ENCODE data around the gene HDAC4. TPM values are rescaled to one million over a fixed set of nuclear protein-coding genes. Genes with fewer than 3 reads are reported as not detected.

The HDAC4 gene
- total and polyA plus RNA-seq, 5 donors: 7.8 to 29.1 (median 22.5) TPM

GRCh38 chr2:239271471-239271870 is 129.3 kb downstream of the HDAC4 start:
- no peak overlapping the region for H3K4me3 ChIP-seq (ENCODE audit: low read length)
- no peak for ATAC-seq
- WGBS: 86% methylated on average over 11 of the region's 11 CpGs
- intact Hi-C loops (cut with DNase I): no loop called here
- no peak for DNase-seq
- H3K9me3 ChIP-seq (ENCODE audit: control insufficient read depth, low read length): no peaks in the 10 kb centered on the region
- no peaks in the 10 kb centered on the region for H3K27me3 ChIP-seq (ENCODE audit: control insufficient read depth, insufficient read depth)
- no peak overlapping the region for H3K27ac ChIP-seq (ENCODE audit: low read length)
- H3K4me1 ChIP-seq (ENCODE audit: control insufficient read depth, insufficient read depth, low read length): peaks cover 25% of the 10 kb centered on the region

GRCh38 chr2:239269916-239270315 is 130.9 kb downstream of the HDAC4 start:
- Histone ChIP-seq H3K4me3 (ENCODE audit: low read length) (no peak overlapping the region), H3K4me1 (ENCODE audit: control insufficient read depth, insufficient read depth, low read length) (peaks cover 29% of the 10 kb centered on the region), H3K27me3 (ENCODE audit: control insufficient read depth, insufficient read depth) (no peaks in the 10 kb centered on the region), H3K9me3 (ENCODE audit: control insufficient read depth, low read length) (no peaks in the 10 kb centered on the region), H3K27ac (ENCODE audit: low read length) (no peak overlapping the region)
- DNase-seq (no peak), ATAC-seq (no peak)
- intact Hi-C loops (cut with DNase I): no loop called here
- 93% methylated on average over 10 of the region's 10 CpGs for WGBS

GRCh38 chr2:239269173-239269885 is 131.5 kb downstream of the HDAC4 start:
- ATAC-seq (no peak), DNase-seq (peak in 1 of 3 donors; percentile 55)
- Histone ChIP-seq H3K9me3 (ENCODE audit: control insufficient read depth, low read length) (no peaks in the 10 kb centered on the region), H3K27me3 (ENCODE audit: control insufficient read depth, insufficient read depth) (no peaks in the 10 kb centered on the region), H3K27ac (ENCODE audit: low read length) (no peak overlapping the region), H3K4me1 (ENCODE audit: control insufficient read depth, insufficient read depth, low read length) (peaks cover 32% of the 10 kb centered on the region), H3K4me3 (ENCODE audit: low read length) (no peak overlapping the region)
- intact Hi-C loops (cut with DNase I): no loop called here
- 88% methylated on average over 10 of the region's 10 CpGs for WGBS

GRCh38 chr2:239268549-239268948 is 132.3 kb downstream of the HDAC4 start:
- no peak for DNase-seq
- Histone ChIP-seq H3K4me3 (ENCODE audit: low read length) (no peak overlapping the region), H3K27me3 (ENCODE audit: control insufficient read depth, insufficient read depth) (no peaks in the 10 kb centered on the region), H3K9me3 (ENCODE audit: control insufficient read depth, low read length) (no peaks in the 10 kb centered on the region), H3K27ac (ENCODE audit: low read length) (no peak overlapping the region), H3K4me1 (ENCODE audit: control insufficient read depth, insufficient read depth, low read length) (peaks cover 38% of the 10 kb centered on the region)
- 83% methylated on average over 3 of the region's 3 CpGs for WGBS
- no peak for ATAC-seq
- intact Hi-C loops (cut with DNase I): no loop called here

GRCh38 chr2:239268082-239268481 is 132.7 kb downstream of the HDAC4 start:
- intact Hi-C loops (cut with DNase I): no loop called here
- H3K27me3 ChIP-seq (ENCODE audit: control insufficient read depth, insufficient read depth): no peaks in the 10 kb centered on the region
- H3K4me1 ChIP-seq (ENCODE audit: control insufficient read depth, insufficient read depth, low read length): peaks cover 38% of the 10 kb centered on the region
- 41% methylated on average over 6 of the region's 6 CpGs for WGBS
- peak; percentile 44 to 59 for ATAC-seq
- DNase-seq: peak in 2 of 3 donors; percentile 84 to 86
- no peak overlapping the region for H3K4me3 ChIP-seq (ENCODE audit: low read length)
- peak overlapping the region; percentile 57 for H3K27ac ChIP-seq (ENCODE audit: low read length)
- no peaks in the 10 kb centered on the region for H3K9me3 ChIP-seq (ENCODE audit: control insufficient read depth, low read length)

- WGBS: 44% methylated on average over 22 of the region's 22 CpGs
- DNase-seq (peak; percentile 68 to 86 (median 84)), ATAC-seq (peak; percentile 59 to 64)
- no peak overlapping the region for H3K4me3 ChIP-seq (ENCODE audit: low read length)
- H3K9me3 ChIP-seq (ENCODE audit: control insufficient read depth, low read length): no peaks in the 10 kb centered on the region
- H3K27ac ChIP-seq (ENCODE audit: low read length): peak overlapping the region; percentile 38
- H3K27me3 ChIP-seq (ENCODE audit: control insufficient read depth, insufficient read depth): no peaks in the 10 kb centered on the region
- intact Hi-C loops (cut with DNase I): no loop called here
- H3K4me1 ChIP-seq (ENCODE audit: control insufficient read depth, insufficient read depth, low read length): peaks cover 38% of the 10 kb centered on the region
Measured at GRCh38 chr2:239267288-239267951, 133.4 kb downstream of the HDAC4 start.

- 79% methylated on average over 10 of the region's 10 CpGs for WGBS
Measured at GRCh38 chr2:239266779-239267287, 134.0 kb downstream of the HDAC4 start.

GRCh38 chr2:239266434-239266766 is 134.4 kb downstream of the HDAC4 start:
- Histone ChIP-seq H3K4me3 (ENCODE audit: low read length) (no peak overlapping the region), H3K4me1 (ENCODE audit: control insufficient read depth, insufficient read depth, low read length) (peaks cover 35% of the 10 kb centered on the region), H3K27ac (ENCODE audit: low read length) (peak overlapping the region; percentile 38), H3K9me3 (ENCODE audit: control insufficient read depth, low read length) (no peaks in the 10 kb centered on the region), H3K27me3 (ENCODE audit: control insufficient read depth, insufficient read depth) (no peaks in the 10 kb centered on the region)
- 91% methylated on average over 4 of the region's 4 CpGs for WGBS
- intact Hi-C loops (cut with DNase I): no loop called here
- ATAC-seq (no peak), DNase-seq (no peak)

More at GRCh38 chr2:239266779-239267287, 134.0 kb downstream of the HDAC4 start:
- DNase-seq: no peak
- Histone ChIP-seq H3K4me3 (ENCODE audit: low read length) (no peak overlapping the region), H3K9me3 (ENCODE audit: control insufficient read depth, low read length) (no peaks in the 10 kb centered on the region), H3K4me1 (ENCODE audit: control insufficient read depth, insufficient read depth, low read length) (peaks cover 38% of the 10 kb centered on the region), H3K27ac (ENCODE audit: low read length) (peak overlapping the region; percentile 38), H3K27me3 (ENCODE audit: control insufficient read depth, insufficient read depth) (no peaks in the 10 kb centered on the region)
- no peak for ATAC-seq
- intact Hi-C loops (cut with DNase I): no loop called here

- Histone ChIP-seq H3K27me3 (ENCODE audit: control insufficient read depth, insufficient read depth) (no peaks in the 10 kb centered on the region), H3K9me3 (ENCODE audit: control insufficient read depth, low read length) (no peaks in the 10 kb centered on the region), H3K4me3 (ENCODE audit: low read length) (no peak overlapping the region), H3K27ac (ENCODE audit: low read length) (peak overlapping the region; percentile 16), H3K4me1 (ENCODE audit: control insufficient read depth, insufficient read depth, low read length) (peaks cover 35% of the 10 kb centered on the region)
- intact Hi-C loops (cut with DNase I): no loop called here
- DNase-seq: peak in 1 of 3 donors; percentile 61
- 91% methylated on average over 14 of the region's 14 CpGs for WGBS
- peak; percentile 1 to 3 for ATAC-seq
Measured at GRCh38 chr2:239265681-239266433, 135.0 kb downstream of the HDAC4 start.

GRCh38 chr2:239264838-239265651 is 135.8 kb downstream of the HDAC4 start:
- H3K27me3 ChIP-seq (ENCODE audit: control insufficient read depth, insufficient read depth): no peaks in the 10 kb centered on the region
- H3K4me3 ChIP-seq (ENCODE audit: low read length): no peak overlapping the region
- H3K9me3 ChIP-seq (ENCODE audit: control insufficient read depth, low read length): no peaks in the 10 kb centered on the region
- WGBS: 43% methylated on average over 11 of the region's 11 CpGs
- DNase-seq (peak in 1 of 3 donors; percentile 72), ATAC-seq (peak; percentile 24 to 67)
- intact Hi-C loops (cut with DNase I): no loop called here
- peaks cover 37% of the 10 kb centered on the region for H3K4me1 ChIP-seq (ENCODE audit: control insufficient read depth, insufficient read depth, low read length)
- peak overlapping the region; percentile 75 for H3K27ac ChIP-seq (ENCODE audit: low read length)

All from right cardiac atrium (tissue), 5 donors.